Stomach (tissue), 9 donors: ENCODE measurements around the gene UBE2G1. TPM values are rescaled to one million over a fixed set of nuclear protein-coding genes. Genes with fewer than 3 reads are reported as not detected.

Experiments used
- DNase-seq, 2 donors: peaks; one replicate each; pipeline versions ENCODE4 v3.0.0 to v3.0.0-alpha.2; 2013 to 2019
- H3K27ac ChIP-seq, 5 donors: fragments of 200-600 bp in 4 of 5; sonication (generic) in 4 of 5; one replicate each; pipeline ENCODE4 v1.5.1; 2013 to 2019; ENCODE audit warnings: mild to moderate bottlenecking in 1 of 5, moderate library complexity in 1 of 5
- H3K27me3 ChIP-seq, 3 donors: fragments of 200-600 bp; sonication (generic); one replicate each; pipeline ENCODE4 v1.5.1; 2017 to 2019; ENCODE audit warnings: mixed run types in 1 of 3
- H3K36me3 ChIP-seq, 4 donors: fragments of 200-600 bp; sonication (generic); 1 replicate in 3 of 4; 2 replicates in 1 of 4; pipeline ENCODE4 v1.5.1; 2016 to 2019
- H3K4me1 ChIP-seq, 4 donors: fragments of 200-600 bp; sonication (generic); one replicate each; pipeline ENCODE4 v1.5.1; 2016 to 2019
- H3K4me3 ChIP-seq, 4 donors: fragments of 200-600 bp; sonication (generic) in 3 of 4; one replicate each; pipeline ENCODE4 v1.5.1; 2016 to 2019; ENCODE audit warnings: mild to moderate bottlenecking in 1 of 4
- H3K9me3 ChIP-seq, 4 donors: fragments of 200-600 bp; sonication (generic); one replicate each; pipeline ENCODE4 v1.5.1; 2016 to 2019
- CTCF ChIP-seq, 7 experiments: fragments of 450-650 bp in 4 of 7; fragments of 200-600 bp in 3 of 7; sonication (generic) in 3 of 7; IDR thresholded peaks; one replicate each; pipeline ENCODE4 v1.5.1; 2016 to 2019; ENCODE audit warnings: antibody characterized with exemption in 7 of 7, control low read depth in 2 of 7, mild to moderate bottlenecking in 1 of 7
- EP300 ChIP-seq: sonication (generic); formaldehyde crosslinking; IDR thresholded peaks from one replicate; pipeline ENCODE4 v1.6.1; 2017; ENCODE audit warnings: antibody characterized with exemption
- POLR2A ChIP-seq, 4 donors: fragments of 450-650 bp; IDR thresholded peaks; one replicate each; pipeline ENCODE4 v1.6.1; 2016; ENCODE audit warnings: antibody characterized with exemption in 4 of 4, control low read depth in 2 of 4, mild to moderate bottlenecking in 1 of 4, moderate library complexity in 1 of 4
- POLR2AphosphoS5 ChIP-seq, 3 donors: sonication (generic); formaldehyde crosslinking; IDR thresholded peaks; one replicate each; pipeline ENCODE4 v1.6.1; 2016; ENCODE audit warnings: antibody characterized with exemption in 3 of 3
- WGBS, 5 donors: extraction: QIAGEN DNeasy Blood & Tissue Kit in 3 of 5; methylation state at CpG; one replicate each; pipeline versions ENCODE4 v1.1.5 to v1.1.7; 2013 to 2018; 5-methylcytosine and 5-hydroxymethylcytosine counted together
- intact Hi-C: fragments of 100-400 bp; cut with DNase I; formaldehyde crosslinking; loops from one replicate; pipeline ENCODE4 v1.15.1; 2023; ENCODE audit warnings: low total_unique reads
- polyA plus RNA-seq, 3 donors: library from polyadenylated mRNA; stranded (reverse); fragments of 200-250 nt; gene quantifications; one replicate each; pipeline ENCODE4 v1.2.3, GENCODE V29; 2013
- total RNA-seq, 5 donors: library from RNA; depleted of rRNA; stranded (reverse); fragments of >200 nt; gene quantifications; one replicate each; pipeline versions ENCODE4 v1.1.0 to v1.2.3, GENCODE V29; 2014 to 2016
- donor health status: healthy with polysubstance abuse.
- donor health status: Bipolar disorder and iron deficiency.
- donor health status: healthy.

UBE2G1 gene
- total and polyA plus RNA-seq, 8 donors = 14.0 to 91.0 (median 38.2) TPM

GRCh38 chr17:4246674-4247073, 119.8 kb downstream of the UBE2G1 start:
- no peaks in the 10 kb centered on the region for H3K27me3 ChIP-seq
- H3K4me3 ChIP-seq = no peak overlapping the region
- no peak for DNase-seq
- no peak overlapping the region for H3K27ac ChIP-seq
- no peaks in the 10 kb centered on the region for H3K9me3 ChIP-seq
- H3K4me1 ChIP-seq = peaks cover 36 to 80% (median 58%) of the 10 kb centered on the region in 4 donors
- intact Hi-C loops = no loop called here
- 90 to 96% (median 92%) methylated on average over 5 of the region's 5 CpGs for WGBS, 5 donors
- peaks cover 8 to 17% (median 9%) of the 10 kb centered on the region in 4 donors for H3K36me3 ChIP-seq
- no peak for TF ChIP-seq POLR2A (IDR thresholded peaks at IDR 0.05)
- no peak for TF ChIP-seq CTCF (IDR thresholded peaks at IDR 0.05)
- no peak for TF ChIP-seq EP300
- no peak for TF ChIP-seq POLR2AphosphoS5 (IDR thresholded peaks at IDR 0.05)

GRCh38 chr17:4241535-4241934, 124.9 kb downstream of the UBE2G1 start:
- intact Hi-C loops = no loop called here
- H3K36me3 ChIP-seq = peaks cover 26 to 53% (median 46%) of the 10 kb centered on the region in 4 donors
- H3K4me3 ChIP-seq = no peak overlapping the region
- H3K4me1 ChIP-seq = peaks cover 6 to 32% (median 24%) of the 10 kb centered on the region in 4 donors
- no peak overlapping the region for H3K27ac ChIP-seq
- no peaks in the 10 kb centered on the region for H3K9me3 ChIP-seq
- no peak for TF ChIP-seq POLR2A (IDR thresholded peaks at IDR 0.05)
- no peak for TF ChIP-seq CTCF (IDR thresholded peaks at IDR 0.05)
- TF ChIP-seq EP300 = no peak
- TF ChIP-seq POLR2AphosphoS5 (IDR thresholded peaks at IDR 0.05) = no peak
- WGBS, 5 donors = 59 to 77% (median 67%) methylated on average over 11 of the region's 11 CpGs
- peak in 1 of 2 donors; percentile 28 for DNase-seq
- no peaks in the 10 kb centered on the region for H3K27me3 ChIP-seq

GRCh38 chr17:4236456-4236855, 130.0 kb downstream of the UBE2G1 start:
- TF ChIP-seq POLR2AphosphoS5 (IDR thresholded peaks at IDR 0.05) (no peak), POLR2A (IDR thresholded peaks at IDR 0.05) (no peak), EP300 (no peak), CTCF (IDR thresholded peaks at IDR 0.05) (no peak)
- Histone ChIP-seq H3K36me3 (peaks cover 15 to 88% (median 69%) of the 10 kb centered on the region in 4 donors), H3K27me3 (no peaks in the 10 kb centered on the region), H3K27ac (peak overlapping the region in 1 of 5 donors; percentile 26), H3K4me3 (no peak overlapping the region), H3K9me3 (no peaks in the 10 kb centered on the region), H3K4me1 (peaks cover 0 to 32% (median 19%) of the 10 kb centered on the region in 4 donors)
- WGBS, 5 donors = 51 to 68% (median 52%) methylated on average over 3 of the region's 3 CpGs
- intact Hi-C loops = no loop called here
- DNase-seq = no peak

- Histone ChIP-seq H3K36me3 (peaks cover 9 to 87% (median 67%) of the 10 kb centered on the region in 4 donors), H3K4me1 (peaks cover 7 to 40% (median 22%) of the 10 kb centered on the region in 4 donors), H3K4me3 (no peak overlapping the region), H3K27me3 (no peaks in the 10 kb centered on the region), H3K9me3 (no peaks in the 10 kb centered on the region), H3K27ac (peak overlapping the region in 1 of 5 donors; percentile 26)
- WGBS, 5 donors = 87 to 93% (median 91%) methylated on average over 8 of the region's 8 CpGs
- DNase-seq = no peak
- TF ChIP-seq EP300 (no peak), CTCF (IDR thresholded peaks at IDR 0.05) (no peak), POLR2AphosphoS5 (IDR thresholded peaks at IDR 0.05) (no peak), POLR2A (IDR thresholded peaks at IDR 0.05) (no peak)
- intact Hi-C loops = no loop called here
Observed at GRCh38 chr17:4235372-4236279, 130.8 kb downstream of the UBE2G1 start.
